CD4-positive, alpha-beta T cell treated with Interferon alpha-2 for 1 hour (primary cell): ENCODE measurements around the gene TALDO1.

Experiments
- DNase-seq, 2 donors: peaks; one replicate each; pipeline ENCODE4 v3.0.0-alpha.2; 2020 to 2022

The TALDO1 gene

GRCh38 chr11:788953-789940, 42.0 kb downstream of the TALDO1 start:
- DNase-seq = no peak

DNA sequence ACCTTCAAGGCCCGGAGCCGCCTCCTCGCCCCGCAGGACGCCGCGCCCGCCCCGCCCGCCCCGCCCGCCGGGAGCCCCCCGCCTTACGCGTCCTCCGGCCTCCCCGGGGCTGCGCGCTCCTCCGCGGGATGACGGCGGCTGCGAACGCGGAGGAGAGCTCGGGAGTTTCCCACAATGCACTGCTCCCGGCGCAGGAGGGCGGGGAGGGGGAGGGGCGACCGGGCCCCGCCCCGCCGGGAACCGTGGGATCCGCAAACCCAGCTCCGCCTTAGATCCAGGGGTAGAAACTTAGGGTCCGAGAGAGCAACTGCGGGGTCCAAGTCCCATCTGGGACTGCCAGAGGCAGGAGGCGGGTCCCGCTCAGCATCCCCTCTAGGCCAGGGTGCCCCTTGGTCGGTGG, 42.7 kb downstream of the TALDO1 start, which contains the start of gene CEND1:
CEND1 (minus strand) TSS at position 148 of the 400 bp plus-strand sequence. CDS start 1,514 bp downstream, outside the sequence.
- DNase-seq = peak; percentile 15 to 53

- DNase-seq = no peak
Measured at GRCh38 chr11:790721-791564, 43.7 kb downstream of the TALDO1 start.

- no peak for DNase-seq
Measured at GRCh38 chr11:791658-792534, 44.6 kb downstream of the TALDO1 start.

GRCh38 chr11:792535-792821, 45.2 kb downstream of the TALDO1 start:
- no peak for DNase-seq

- no peak for DNase-seq
Measured at GRCh38 chr11:792873-793272, 45.6 kb downstream of the TALDO1 start.

DNA sequence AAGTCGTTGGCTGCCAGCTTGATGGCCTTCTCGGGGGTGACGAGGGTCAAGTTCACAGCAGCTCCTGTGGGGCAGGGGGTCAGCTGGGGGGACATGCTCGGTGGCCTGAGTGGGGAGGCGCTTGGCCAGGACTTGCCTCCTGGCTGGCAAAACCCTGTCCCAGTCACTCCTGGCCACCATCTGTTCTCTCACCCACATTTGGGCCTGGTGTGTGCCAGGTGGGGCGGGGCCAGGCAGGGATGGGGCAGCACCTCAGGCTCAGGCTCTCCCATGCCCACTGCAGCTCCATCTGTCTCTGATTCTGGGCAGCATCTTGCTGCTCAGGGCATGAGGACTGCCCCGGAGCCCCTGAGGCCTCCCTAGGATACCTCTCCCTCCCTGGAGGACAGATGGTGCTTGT, 46.3 kb downstream of the TALDO1 start:
- DNase-seq = no peak

DNA sequence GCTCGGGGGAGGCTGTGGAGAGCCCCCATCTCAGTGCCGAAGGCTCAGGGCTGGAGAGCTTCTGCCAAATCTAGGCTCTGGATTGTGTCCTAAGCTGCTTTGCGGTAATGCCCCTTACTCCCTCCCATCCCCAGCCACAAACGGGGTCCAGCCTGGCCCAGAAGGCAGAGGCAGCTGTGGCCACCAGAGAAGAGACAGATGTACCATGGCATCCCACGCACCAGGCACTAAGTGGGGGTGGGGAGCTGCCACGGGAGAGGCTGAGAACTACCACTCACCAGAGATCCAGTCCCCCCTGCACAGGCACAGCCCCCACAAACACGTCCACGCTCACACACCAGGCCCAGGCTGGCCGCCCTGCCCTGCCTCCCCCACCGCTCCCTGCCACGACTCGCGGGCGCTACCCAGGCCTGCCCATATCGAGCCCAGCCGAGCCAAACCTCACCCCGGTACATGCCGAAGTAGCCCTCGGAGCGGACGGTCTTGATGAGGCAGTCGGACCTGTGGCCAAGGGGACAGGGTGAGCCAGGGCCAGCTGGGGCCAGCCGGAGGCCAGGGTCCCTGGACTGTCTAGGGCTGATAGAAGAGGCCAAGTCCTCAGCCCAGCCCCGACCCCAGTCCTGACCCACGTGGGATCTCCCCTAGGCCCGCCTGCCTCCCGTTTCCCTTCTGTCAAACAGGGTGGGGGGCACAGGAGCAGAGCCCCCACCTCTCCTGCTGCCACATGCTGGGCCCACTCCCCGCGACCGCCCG, 46.9 kb downstream of the TALDO1 start:
- DNase-seq = no peak

DNA sequence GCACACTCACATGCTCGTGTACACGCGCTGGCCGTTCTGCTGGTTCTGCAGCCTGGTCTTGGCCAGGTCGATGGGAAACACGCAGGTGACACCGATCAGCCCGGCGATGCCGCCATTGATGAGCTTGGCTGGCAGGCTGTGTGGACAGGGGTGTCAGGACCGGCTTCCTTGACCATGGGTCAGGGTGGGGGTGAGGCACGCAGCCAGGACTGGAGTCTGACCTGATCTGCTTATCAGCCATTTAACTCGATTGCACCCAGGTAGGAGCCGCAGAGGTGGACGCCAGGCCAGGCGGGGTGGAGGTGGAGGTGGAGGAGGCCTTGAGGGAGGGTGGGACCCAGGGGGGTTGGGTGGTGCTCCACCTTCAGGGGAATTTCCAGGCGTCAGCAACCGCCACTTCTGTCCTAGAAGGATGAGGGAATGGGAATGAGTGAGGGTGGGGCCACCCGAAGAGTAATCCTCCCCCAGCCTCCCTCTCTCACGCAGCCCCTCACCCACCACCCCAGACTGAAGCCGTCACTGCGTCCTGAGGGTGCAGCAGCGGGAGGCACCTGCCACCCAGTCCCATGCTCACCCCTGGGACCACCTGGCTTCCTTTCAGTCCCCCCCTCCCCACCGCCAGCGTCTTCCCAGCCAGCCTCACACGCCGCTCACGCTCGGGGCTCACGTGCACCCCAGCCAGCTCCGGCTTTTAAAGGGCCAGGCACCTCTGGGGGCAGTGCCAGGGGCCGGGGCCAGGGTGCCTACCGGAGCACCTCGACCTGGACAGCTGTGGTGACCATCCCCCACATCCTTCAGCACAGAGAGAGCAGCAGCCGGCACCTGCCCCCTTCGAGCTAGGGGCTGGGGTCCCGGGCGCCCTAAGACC, 47.7 kb downstream of the TALDO1 start:
- DNase-seq = no peak

DNA sequence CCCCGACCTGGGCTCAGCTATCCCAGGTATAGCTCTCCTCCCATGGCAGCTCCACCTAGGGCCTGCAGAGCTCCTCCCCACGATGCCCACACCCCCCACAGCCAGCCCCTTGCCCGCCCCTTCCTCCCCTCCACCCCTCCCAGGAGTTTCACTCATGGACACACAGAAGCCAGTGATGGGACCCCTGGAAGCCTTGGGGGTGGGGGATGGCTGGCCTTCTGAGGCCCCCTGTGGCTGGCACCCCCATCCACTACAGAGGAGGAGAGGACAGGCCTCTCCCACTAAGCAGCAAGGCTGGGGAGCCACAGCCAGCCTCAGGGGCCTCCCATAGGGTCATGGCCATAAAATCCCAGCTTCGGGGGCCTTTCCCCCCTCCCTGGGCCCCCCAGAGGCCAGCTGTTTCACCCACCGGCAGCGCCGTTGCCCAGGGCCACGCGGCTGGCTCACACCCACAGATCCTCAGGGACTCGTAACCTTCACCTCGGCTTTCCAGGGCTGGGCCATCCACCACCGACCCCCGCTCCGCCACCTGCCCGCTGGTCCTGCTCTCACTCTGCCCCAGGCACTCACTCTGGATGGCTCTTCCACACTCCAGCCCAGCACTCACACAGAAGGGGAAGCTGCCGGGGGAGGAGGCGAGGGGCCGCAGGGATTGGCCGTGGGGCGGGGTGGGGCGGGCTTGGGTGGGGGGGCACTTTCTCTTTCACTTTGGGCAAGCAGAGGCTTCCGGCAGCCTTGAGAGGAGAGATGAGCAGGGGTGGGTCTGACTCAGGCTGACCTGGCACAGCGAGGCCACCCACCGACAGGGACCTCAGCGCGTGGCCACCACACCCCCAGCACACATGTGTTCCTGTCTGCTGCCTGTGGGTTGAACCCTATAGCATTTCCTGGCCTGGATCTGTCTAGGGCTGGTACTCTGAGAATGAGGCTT, 48.6 kb downstream of the TALDO1 start:
- peak; percentile 76 to 83 for DNase-seq

DNA sequence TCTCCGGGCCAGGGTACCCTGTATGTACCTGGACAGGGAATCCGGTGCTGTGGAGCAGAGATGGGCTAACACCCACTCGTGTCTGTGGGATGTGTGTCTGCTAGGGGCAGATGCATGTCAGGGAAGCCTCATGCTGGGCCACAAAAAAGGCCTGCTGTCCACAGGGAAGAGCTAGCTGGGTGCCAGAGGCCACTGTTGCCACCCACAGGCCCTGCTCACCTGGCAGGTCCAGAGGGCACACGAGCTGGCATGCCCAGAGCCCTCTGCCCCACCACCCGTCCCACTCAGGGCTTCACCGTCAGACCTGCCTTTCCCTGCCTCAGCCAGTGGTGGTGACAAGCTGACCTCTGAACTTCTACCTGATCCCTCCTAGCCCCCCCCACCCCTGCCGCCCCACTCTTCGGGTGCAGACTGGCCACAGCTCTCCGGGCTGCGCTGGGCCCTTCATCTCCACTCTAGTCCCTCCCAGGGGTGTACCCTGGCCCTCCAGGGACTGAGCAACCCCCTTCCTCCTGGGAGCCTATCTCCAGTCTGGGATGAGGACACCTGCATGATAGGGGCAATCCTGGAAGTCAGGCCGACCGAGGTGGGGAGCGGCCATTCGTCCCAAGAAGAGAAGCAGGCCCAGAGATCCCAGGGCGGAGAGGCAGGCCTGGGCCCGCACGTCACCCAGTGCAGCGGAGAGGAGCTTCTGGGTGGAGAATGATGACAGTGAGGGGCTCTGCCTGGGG, 49.5 kb downstream of the TALDO1 start:
- DNase-seq = no peak

DNA sequence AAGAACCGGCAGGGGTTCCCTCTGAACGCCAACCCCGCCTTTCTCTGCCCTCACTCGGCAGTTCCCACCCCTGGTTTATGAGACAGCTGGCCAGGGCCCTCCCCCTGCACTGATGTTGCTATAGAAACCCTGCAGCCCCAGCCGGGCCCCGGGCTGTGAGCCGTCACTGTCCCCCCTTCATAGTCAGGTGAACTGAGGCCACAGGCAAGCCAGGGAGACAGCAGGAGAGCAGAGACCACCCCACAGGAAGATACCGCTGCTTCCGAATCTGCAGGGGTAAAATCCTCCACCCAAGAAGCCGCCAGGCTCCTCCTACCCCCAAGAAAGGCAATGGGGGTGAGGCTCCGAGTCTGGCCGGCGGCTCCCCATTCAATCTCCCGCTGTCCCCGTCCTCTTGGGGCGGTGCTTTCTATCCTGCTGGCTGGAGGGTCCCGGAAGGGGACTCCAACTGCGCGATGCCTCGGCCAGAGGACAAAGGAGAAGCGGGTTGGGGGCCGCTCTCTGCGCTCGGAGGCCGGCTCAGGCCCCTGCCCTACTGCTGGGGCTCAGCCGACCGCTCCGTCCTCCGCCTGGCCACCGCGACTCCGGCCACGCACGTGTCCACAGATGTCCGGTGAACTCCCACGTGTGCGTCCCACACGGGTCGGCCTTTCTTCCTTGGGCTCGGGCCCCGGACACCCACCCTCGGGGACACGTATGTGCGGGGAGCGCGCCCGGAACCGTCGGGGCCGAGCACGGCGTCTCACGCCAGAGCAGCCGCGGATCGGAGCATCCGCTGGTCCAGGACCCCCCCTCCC, 50.2 kb downstream of the TALDO1 start:
- peak; percentile 80 to 88 for DNase-seq

DNA sequence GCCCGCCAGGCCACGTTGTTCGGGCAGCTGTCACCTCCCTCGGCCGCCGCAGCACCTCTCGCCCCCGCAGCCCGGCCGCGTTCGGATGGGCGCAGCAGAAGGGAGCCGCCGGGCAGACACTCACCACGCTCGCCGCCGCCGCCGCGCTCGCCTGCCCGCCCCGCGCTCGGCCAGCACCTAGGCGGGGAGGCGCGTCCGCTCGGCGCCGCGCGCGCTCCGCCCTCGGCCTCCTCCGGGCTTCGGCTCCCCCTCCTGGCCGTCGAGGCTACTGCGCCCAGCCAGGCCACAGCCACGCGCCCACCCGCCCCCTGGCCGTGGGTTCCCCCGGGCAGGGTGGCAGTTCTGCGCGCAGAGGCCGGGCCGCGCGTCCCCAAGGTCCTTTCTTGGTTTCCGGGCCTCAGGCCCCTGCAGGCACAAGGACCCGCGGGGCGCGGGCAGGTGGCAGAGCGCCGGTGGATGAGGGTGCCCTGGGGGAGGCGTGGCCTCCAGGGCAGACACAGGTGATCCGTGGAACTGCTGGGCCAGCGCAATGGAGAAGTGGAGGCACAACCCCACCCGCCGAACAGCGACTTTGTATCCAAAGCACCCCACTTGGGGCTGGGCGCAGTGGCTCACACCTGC, 50.9 kb downstream of the TALDO1 start, which contains the start of gene SLC25A22:
SLC25A22 (minus strand) TSS at position 189 of the 621 bp plus-strand sequence. CDS start 3,275 bp downstream, outside the sequence.
- peak; percentile 76 to 87 for DNase-seq

DNA sequence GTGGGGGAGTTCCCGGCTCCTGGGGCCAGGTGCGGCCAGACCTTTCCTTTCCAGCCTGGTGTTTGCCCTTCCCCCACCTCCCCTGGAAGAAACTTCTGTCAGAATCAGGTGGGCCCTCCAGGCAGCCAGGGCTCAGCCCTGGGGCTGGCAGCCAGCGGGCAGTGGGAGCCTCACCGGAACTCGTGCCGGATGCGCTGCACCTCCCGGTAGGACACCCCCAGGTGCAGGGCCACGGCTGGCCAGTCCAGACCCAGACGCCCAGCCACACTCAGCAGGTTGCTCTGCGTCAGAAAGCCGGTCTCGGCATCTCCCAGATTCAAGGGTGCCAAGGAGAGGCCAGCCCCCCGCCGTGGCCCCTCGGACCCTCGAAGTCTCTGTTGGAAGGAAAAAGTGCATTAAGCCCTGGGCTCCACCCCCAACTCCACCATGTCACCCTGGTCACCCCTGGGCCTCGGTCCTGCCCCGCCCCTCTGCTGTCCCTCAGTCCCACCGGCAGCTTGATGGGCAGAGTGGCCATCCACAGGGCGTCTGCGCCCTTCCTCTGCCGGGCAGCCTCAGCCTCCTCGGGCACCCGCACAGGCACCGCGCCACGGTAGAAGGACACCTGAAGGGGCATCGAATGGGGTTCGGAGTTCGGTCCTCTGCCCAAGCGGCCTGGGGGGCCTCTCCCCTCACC, 52.5 kb downstream of the TALDO1 start:
- DNase-seq = no peak

DNA sequence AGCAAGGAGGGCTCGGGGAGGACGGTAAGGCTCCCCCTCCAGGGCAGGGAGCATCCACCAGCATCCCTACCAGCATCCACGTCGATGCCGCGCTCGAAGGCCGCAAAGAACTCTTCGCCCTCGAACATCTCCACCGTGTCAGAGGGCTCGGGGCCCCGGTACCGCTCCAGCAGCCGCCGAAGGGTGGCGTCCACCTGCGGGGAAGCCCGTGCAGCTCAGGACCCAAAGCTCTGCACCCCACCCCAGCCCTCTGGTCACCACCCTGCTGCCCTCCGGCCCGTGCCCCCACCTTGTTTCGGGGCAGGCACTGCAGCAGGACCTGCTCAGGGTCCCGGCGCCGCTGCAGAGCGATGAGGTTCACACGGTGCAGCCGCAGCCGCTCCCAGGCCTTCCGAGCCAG, 53.2 kb downstream of the TALDO1 start:
- no peak for DNase-seq

DNA sequence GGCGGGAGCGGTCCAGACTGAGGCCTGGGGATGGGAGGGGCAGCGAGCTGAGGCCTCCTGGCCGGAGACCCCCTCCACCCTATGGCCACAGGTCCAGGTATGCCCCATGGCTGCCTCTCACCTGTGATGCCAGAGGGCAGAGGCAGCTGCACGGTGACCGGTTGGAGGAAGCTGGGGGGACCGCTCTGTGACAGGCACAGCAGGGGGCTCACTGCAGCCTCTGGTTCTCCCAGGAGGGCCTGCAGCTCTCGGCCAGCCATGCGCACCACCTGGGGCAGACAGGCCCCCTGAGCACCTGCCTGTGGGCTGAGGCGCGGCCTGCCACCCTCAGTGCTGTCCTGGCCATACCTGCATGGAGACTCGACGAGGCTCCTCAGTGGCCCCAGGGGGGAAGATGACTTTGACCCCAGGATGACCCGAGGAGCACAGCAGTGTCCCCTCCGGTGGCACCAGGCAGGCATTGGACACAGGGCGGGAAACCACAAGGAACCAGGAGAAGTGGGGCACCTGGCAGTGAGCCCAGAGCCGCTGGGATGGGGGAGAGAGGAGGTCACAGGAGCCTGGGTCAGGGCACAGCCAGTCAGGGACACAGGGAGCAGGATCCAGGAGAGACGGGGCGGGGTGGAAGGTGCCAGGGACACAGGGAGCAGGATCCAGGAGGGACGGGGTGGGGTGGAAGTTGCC, 54.0 kb downstream of the TALDO1 start:
- no peak for DNase-seq
